HS-27A (cell line): ENCODE measurements around the gene CASTOR1.

Source experiments
- DNase-seq: peaks from one replicate; pipeline ENCODE4 v3.0.0-alpha.2; 2012; ENCODE audit warnings: low read depth, missing footprints

The CASTOR1 gene

GRCh38 chr22:30284172-30284571 is 5.1 kb downstream of the CASTOR1 start:
- DNase-seq: no peak

DNA sequence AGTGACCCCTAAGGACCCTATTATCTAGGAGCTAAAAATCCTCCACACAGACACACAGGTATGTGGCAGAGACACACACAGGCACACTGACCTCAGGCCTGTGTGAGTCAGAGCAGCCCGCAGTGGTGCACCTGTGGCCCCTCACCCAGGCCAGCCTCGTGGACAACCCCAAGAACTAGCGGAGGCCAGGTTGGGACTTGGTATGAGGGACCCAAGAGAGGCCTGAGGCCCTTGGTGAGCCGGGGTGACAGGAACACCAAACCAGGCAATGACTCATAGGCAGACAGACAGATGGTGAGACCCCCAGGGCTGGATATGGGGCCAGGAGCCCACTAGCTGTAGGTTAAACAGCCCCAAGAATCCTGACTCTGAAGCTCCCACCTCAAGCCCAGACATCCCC is 6.0 kb downstream of the CASTOR1 start:
- DNase-seq: no peak

DNA sequence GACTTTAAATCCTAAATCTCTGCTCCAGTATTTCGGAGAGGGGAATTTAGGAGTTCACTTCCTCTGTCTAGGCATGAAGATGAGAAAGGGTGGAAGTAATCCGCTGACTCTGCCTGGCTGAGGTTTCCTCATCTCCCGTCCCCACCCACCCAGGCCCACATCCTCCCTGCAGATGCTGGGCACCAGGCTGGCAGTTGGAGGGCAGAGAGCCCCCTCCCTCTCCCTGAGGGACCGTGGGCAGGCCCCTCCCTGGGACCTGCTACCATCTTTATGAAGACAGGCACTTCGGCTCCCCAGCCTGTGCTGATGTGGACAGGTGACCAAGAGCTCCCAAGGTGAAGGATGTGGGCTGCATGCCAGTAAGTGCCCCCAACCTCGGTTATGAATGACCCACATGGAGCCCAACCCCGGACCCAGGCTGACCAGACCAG is 6.7 kb downstream of the CASTOR1 start:
- DNase-seq: no peak

- no peak for DNase-seq
Observed at GRCh38 chr22:30280505-30280904, 8.8 kb downstream of the CASTOR1 start.

DNA sequence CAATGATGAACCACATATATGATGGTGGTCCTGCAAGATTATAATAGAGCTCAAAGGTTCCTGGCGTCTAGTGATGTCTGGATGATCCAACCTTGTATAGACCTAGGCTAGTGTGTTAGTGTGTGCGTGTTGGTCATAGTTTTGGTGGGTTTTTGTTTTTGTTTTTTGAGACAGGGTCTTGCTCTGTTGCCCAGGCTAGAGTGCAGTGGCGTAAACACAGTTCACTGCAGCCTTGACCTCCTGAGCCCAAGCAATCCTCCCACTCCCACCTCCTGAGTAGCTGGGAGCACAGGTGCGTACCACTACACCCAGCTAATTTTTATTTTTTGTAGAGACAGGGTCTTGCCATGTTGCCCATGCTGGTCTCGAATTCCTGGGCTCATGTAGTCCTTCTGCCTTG is 9.4 kb downstream of the CASTOR1 start:
- no peak for DNase-seq

- no peak for DNase-seq
Observed at GRCh38 chr22:30279046-30279788, 10.1 kb downstream of the CASTOR1 start.

- DNase-seq: no peak
Observed at GRCh38 chr22:30277547-30278344, 11.6 kb downstream of the CASTOR1 start.

GRCh38 chr22:30276039-30276438 is 13.3 kb downstream of the CASTOR1 start:
- DNase-seq: no peak

DNA sequence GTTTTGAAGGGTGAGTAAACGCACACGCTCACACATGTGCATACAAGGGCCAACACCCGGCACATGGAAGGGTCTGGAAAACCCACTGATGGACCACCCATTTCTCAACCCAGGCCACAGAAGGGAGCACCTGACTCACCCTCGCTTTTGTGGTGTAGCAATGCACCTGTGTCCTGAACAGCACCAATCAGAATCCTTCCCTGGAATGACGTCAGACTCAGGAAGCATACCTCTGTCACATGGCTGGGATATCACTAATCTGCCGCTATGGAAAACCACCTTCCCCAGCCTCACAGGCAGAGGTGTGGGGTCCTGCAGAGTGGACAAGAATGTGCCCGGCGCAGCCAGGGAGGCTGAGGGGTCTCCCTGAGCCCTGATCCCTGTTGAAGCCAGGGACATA is 13.7 kb downstream of the CASTOR1 start:
- DNase-seq: no peak

DNA sequence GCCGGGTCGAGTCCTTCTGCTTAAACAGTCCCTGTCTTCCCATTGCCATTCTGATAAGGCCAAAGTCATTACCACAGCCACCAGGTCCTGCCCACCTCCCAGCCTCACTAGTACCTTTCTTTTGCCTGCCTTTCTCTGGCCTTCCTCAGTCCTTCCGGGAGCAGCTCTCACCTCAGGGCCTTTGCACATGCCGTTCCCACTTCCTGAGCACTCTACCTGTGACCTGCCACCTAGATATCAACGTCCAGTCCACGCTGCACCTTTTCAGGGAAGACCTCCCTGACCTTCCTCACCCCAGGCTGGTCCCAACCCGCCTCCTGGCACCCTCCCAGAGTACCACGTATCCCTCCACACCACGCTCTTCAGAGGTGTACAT is 14.9 kb downstream of the CASTOR1 start:
- no peak for DNase-seq

DNA sequence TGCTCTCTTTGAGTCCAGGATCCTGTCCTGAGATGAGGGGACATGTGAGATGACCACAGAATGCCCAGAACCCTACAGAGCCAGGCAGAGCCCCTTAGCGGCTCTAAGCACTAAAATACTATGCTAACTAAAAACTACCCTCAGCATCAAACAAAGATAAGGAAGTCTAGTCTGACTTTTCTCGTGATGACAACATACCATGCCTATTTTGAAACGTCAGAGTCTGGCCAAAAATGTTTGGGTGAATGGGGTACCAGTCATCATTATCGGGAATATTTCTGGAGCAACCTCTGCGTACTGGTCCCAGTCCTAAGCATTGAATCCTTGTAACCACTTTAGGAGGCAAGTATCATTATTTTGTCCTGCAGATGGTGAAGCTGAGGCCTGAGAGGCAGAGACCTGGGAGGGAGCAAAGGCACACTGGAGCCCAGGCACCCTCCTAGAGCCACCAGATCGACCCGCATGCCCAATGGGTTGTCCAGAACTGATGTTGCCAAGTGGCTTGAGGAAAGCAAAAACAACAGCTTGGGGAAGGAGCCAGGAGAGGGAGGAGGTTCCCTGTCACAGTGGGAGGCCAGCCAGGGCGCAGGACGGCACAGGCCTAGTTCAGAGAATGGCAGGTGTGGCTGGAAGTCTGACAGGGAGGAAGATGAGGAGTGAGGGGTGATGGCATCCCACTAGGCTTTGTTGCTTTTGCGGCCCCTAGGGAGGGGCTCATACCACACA is 15.4 kb downstream of the CASTOR1 start:
- no peak for DNase-seq

- no peak for DNase-seq
Observed at GRCh38 chr22:30272781-30273601, 16.3 kb downstream of the CASTOR1 start.

- no peak for DNase-seq
Observed at GRCh38 chr22:30270832-30271231, 18.5 kb downstream of the CASTOR1 start.

GRCh38 chr22:30268331-30268730 is 21.0 kb downstream of the CASTOR1 start:
- no peak for DNase-seq

- DNase-seq: no peak
Observed at GRCh38 chr22:30267382-30268302, 21.7 kb downstream of the CASTOR1 start.

DNA sequence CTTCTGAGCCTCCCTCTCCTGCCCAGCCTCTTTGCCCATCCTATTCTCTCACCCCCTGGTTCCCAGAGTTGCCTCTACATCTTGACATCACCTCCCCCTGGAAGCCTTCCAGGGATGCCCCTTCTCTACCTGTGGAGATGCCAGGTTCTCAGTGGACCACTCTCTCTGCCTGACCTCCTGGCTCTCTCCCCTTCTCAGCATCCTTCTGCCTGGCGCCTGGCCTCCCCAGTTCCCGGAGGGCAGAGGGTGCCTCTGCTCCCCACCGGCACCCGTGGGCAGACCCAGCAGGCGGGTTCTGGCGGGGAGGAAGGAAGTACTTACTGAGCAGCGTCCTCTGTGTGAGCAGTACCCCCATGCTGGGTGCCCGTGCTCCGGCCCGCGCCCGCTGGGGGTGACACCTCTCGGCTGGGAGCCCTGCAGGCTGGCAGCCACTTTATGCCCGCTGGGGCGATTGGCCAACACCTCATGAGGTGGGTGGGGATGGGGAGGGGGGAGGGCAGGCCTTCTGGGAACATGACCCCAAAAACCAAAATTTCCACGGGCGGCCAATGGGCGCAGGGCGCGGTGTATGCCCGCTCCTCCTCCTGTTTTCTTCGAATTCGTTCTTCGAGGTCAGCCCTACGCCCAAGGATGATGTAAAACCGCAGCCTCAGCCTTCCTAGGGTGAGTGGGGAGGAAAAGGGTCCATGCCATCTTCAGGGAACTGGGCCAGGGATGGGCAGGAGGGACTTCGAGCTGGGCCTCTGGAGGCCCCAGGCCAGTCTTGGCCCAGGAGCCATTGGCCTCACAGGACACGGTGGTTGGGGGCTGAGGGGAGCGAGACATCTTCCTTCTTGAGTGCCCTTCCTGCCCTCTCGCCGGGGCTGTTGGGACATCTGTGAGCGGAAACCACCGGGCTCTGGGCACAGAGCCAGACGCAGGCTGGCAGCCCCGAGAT is 22.6 kb downstream of the CASTOR1 start, which contains the start of gene OSM:
Gene OSM (minus strand): TSS at position 407 of the 937 bp plus-strand sequence. CDS start 52 bp downstream, at position 355.
- DNase-seq: no peak

GRCh38 chr22:30265823-30266444 is 23.4 kb downstream of the CASTOR1 start:
- DNase-seq: no peak

- no peak for DNase-seq
Observed at GRCh38 chr22:30265131-30265720, 24.1 kb downstream of the CASTOR1 start.

GRCh38 chr22:30263883-30264282 is 25.4 kb downstream of the CASTOR1 start:
- DNase-seq: no peak
